Bronchial epithelial cell (primary cell): ENCODE data around the gene CLSTN1. TPM values are rescaled to one million over a fixed set of nuclear protein-coding genes. Genes with fewer than 3 reads are reported as not detected.

Experiments used
- DNase-seq: peaks from one replicate; pipeline ENCODE4 v3.0.0-alpha.2; 2010; ENCODE audit warnings: low read depth
- FAIRE-seq: peaks from 2 replicates; lab custom pipeline; 2011; peaks lifted over from hg19 to GRCh38; lab: Jason Lieb, UNC
- H3K27me3 ChIP-seq: 2 replicates; pipeline ENCODE4 v1.5.1; 2011; ENCODE audit warnings: low read length; ENCODE audit not compliant: control insufficient read depth, insufficient read depth
- H3K36me3 ChIP-seq: 2 replicates; pipeline ENCODE4 v1.5.1; 2011; ENCODE audit warnings: low read length; ENCODE audit not compliant: control insufficient read depth, insufficient read depth
- H3K4me3 ChIP-seq: 2 replicates; pipeline ENCODE4 v1.5.1; 2011; ENCODE audit warnings: mild to moderate bottlenecking, low read depth, low read length, control low read depth
- total RNA-seq: library from RNA; depleted of rRNA; stranded (reverse); fragments of >200 nt; gene quantifications from 2 replicates; pipeline ENCODE4 v1.2.1, GENCODE V29; 2014
- TF ChIP-seq, protein P1 (sequence below): IDR thresholded peaks from 2 replicates; pipeline ENCODE4 v1.5.1; 2011; ENCODE audit warnings: mild to moderate bottlenecking, moderate library complexity, low read length, control low read depth, inconsistent platforms; ENCODE audit not compliant: insufficient read depth, severe bottlenecking

CLSTN1 gene
- total RNA-seq, 1 donor from 2014 or later, result 142 TPM

DNA sequence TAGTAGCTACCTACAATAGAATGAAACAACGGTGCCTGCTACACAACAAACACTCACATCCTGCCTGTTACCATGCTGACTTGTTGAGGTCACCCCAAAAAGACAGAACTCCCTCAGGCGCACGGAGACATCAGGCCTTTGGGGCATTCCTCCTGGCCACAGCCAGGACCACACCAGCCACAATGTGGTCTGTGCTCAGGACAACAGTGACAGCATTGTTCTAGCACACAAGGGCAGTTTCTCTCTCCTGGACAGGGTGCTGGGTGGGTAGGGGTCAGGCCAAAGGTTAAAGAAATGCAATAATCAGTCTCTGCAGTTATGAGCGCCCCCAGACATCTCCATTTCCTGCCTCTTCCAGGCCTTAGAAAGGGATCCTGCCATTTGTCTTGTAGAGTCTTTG, 46.8 kb upstream of the CLSTN1 start:
- DNase-seq (no peak), FAIRE-seq (no peak)
- H3K36me3 ChIP-seq, result peaks cover 12% of the 10 kb centered on the region
- H3K4me3 ChIP-seq, result no peak overlapping the region
- no peaks in the 10 kb centered on the region for H3K27me3 ChIP-seq
- TF ChIP-seq, protein P1, sequence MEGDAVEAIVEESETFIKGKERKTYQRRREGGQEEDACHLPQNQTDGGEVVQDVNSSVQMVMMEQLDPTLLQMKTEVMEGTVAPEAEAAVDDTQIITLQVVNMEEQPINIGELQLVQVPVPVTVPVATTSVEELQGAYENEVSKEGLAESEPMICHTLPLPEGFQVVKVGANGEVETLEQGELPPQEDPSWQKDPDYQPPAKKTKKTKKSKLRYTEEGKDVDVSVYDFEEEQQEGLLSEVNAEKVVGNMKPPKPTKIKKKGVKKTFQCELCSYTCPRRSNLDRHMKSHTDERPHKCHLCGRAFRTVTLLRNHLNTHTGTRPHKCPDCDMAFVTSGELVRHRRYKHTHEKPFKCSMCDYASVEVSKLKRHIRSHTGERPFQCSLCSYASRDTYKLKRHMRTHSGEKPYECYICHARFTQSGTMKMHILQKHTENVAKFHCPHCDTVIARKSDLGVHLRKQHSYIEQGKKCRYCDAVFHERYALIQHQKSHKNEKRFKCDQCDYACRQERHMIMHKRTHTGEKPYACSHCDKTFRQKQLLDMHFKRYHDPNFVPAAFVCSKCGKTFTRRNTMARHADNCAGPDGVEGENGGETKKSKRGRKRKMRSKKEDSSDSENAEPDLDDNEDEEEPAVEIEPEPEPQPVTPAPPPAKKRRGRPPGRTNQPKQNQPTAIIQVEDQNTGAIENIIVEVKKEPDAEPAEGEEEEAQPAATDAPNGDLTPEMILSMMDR, result no peak

DNA sequence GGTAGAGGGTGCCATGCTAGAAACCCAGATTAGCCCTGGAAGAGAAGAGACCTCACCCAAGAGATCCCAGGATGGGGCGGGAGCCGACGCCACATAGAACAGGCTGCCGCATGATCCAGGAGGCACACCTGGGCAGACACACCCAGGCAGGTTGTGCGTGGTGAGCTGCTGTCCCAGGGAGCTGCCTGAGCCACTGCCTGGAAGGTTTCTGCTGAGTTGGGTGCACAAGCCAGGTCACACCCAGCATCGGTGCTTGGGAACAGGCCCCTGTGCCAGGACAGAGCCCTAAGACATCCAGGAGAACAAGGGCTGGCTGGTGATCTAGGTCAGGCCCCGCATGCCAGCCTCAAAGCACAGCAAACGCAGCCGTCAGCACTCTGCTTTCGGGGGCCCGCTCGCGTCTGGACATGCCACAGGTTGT, 46.1 kb upstream of the CLSTN1 start:
- TF ChIP-seq, protein P1, result no peak
- Histone ChIP-seq H3K4me3 (no peak overlapping the region), H3K27me3 (no peaks in the 10 kb centered on the region), H3K36me3 (peaks cover 13% of the 10 kb centered on the region)
- peak; percentile 89 for FAIRE-seq
- peak; percentile 83 for DNase-seq

DNA sequence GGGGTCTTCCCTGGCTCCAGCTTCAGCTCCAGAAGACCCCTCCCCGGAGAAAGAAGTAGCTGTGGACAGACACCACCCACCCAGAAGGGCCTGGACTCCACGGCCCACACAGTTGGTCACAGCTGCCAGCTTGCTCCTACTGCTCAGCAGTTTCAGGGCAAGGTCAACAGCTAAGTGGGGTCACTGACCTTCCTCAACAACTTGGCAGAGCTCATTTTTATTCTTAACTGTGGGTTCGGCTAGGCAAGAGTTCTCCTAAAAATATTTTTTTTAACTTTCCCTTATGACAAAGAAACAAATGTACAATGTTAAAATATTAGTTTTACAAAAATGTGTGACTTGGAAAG, 44.5 kb upstream of the CLSTN1 start:
- no peak for DNase-seq
- peaks cover 17% of the 10 kb centered on the region for H3K36me3 ChIP-seq
- no peak for FAIRE-seq
- no peak overlapping the region for H3K4me3 ChIP-seq
- no peaks in the 10 kb centered on the region for H3K27me3 ChIP-seq
- TF ChIP-seq, protein P1, result no peak

DNA sequence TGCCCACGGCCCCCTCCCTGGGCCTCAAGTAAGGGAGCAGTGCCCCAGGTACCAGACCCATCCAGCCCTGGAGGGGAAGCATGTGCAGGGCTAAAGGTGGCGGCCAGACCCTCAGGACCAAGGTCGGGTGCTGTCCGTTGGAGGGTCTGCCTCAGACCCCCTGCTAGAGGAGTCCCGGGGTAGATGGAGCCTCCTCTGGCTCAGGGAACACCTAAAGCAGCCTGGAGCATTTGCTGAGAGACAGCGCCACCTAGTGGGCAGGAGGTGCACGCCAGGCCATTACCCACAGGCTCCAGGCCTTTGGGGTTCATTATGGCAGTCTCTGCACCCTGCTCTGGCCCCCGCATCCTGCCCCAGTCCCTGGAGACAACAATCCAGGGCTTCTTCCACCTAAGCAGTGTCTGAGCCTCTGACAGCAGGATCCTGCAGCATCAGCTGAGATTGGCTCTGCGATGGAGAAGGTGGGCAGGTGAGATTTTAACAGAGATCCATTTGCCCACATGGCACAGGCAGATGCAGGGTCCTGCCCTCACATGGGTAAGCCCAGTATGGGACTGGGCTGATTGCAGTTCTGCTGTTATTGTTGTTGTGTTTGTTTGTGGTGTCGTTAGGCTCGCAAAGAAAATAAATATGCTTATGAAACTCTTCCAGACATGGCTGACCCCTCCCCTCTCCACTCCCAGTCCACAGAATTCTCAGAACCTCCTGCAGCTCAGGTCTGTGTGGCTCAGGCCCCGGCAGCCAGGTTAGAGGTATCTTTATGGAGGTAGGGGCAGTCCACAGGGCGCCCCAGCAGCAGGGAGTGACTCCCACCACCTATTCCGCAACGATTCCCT, 43.9 kb upstream of the CLSTN1 start:
- peak; percentile 47 for DNase-seq
- peak; percentile 32 for FAIRE-seq
- Histone ChIP-seq H3K27me3 (no peaks in the 10 kb centered on the region), H3K36me3 (peaks cover 17% of the 10 kb centered on the region), H3K4me3 (no peak overlapping the region)
- TF ChIP-seq, protein P1, result peak; percentile 98

DNA sequence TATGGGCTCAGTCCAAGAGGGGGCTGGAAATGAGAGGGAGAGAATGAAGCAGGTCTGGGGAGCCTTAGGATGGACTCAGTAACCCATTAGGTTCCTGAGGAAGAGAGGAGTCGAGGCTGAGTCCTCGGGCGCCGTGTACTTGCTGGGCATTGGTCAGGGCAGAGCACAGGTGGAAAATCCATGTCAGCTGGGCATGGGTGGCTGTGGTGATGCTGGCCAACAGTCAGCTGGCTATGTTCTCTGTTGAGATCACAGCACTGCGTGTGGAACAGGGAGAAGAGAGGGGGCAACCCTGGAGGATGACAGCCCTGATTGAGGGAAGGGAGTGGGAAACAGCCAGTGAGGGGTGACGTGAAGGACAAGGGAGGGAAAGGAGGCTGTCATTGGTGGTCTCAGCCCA, 43.1 kb upstream of the CLSTN1 start:
- no peaks in the 10 kb centered on the region for H3K27me3 ChIP-seq
- DNase-seq, result no peak
- H3K4me3 ChIP-seq, result no peak overlapping the region
- TF ChIP-seq, protein P1, result no peak
- H3K36me3 ChIP-seq, result peaks cover 15% of the 10 kb centered on the region
- FAIRE-seq, result peak; percentile 23
